ENCODE measurements around the gene PINK1.

The PINK1 gene

GRCh38 chr1:20587661-20588053 is 45.6 kb upstream of the PINK1 start:
- Histone ChIP-seq H3K27me3 (ENCODE audit: control insufficient read depth, low read length) (peaks cover 31% of the 10 kb centered on the region), H3K27ac (ENCODE audit: low read depth, low read length) (no peak overlapping the region), H4K20me1 (ENCODE audit: control insufficient read depth, insufficient read depth, low read depth, low read length) (no peaks in the 10 kb centered on the region), H3K4me1 (ENCODE audit: control insufficient read depth, low read length) (no peaks in the 10 kb centered on the region), H3K4me3 (ENCODE audit: low read length) (no peak overlapping the region), H3F3A (ENCODE audit: control insufficient read depth, insufficient read depth) (no peaks in the 10 kb centered on the region), H3K9me2 (replicated peaks; ENCODE audit: control insufficient read depth, low read length) (no peaks in the 10 kb centered on the region), H3K4me2 (ENCODE audit: low read length) (no peak overlapping the region), H3K36me3 (ENCODE audit: control insufficient read depth, low read length) (no peaks in the 10 kb centered on the region), H3K79me2 (ENCODE audit: control insufficient read depth, low read length) (no peaks in the 10 kb centered on the region), H3K9me3 (ENCODE audit: control insufficient read depth, insufficient read depth, low read length) (no peaks in the 10 kb centered on the region)
- TF ChIP-seq EZH2phosphoT487 (IDR thresholded peaks at IDR 0.05; ENCODE audit: borderline replicate concordance, low read length) (no peak), CTCF (IDR thresholded peaks at IDR 0.05; ENCODE audit: low read depth, low read length, poor library complexity, severe bottlenecking) (no peak)

GRCh38 chr1:20588634-20589225 is 44.5 kb upstream of the PINK1 start, which contains the start of gene CDA:
Gene CDA (plus strand): TSS chr1:20589097. CDS start chr1:20589130, 33 bp downstream.
- Histone ChIP-seq H3K79me2 (ENCODE audit: control insufficient read depth, low read length) (no peaks in the 10 kb centered on the region), H3K9me3 (ENCODE audit: control insufficient read depth, insufficient read depth, low read length) (no peaks in the 10 kb centered on the region), H3K27me3 (ENCODE audit: control insufficient read depth, low read length) (peaks cover 31% of the 10 kb centered on the region), H3K36me3 (ENCODE audit: control insufficient read depth, low read length) (no peaks in the 10 kb centered on the region), H3K9me2 (replicated peaks; ENCODE audit: control insufficient read depth, low read length) (no peaks in the 10 kb centered on the region), H3K4me2 (ENCODE audit: low read length) (no peak within 1 kb of the TSS), H3F3A (ENCODE audit: control insufficient read depth, insufficient read depth) (no peaks in the 10 kb centered on the region), H4K20me1 (ENCODE audit: control insufficient read depth, insufficient read depth, low read depth, low read length) (no peaks in the 10 kb centered on the region), H3K4me3 (ENCODE audit: low read length) (no peak within 1 kb of the TSS), H3K27ac (ENCODE audit: low read depth, low read length) (no peak within 1 kb of the TSS), H3K4me1 (ENCODE audit: control insufficient read depth, low read length) (no peaks in the 10 kb centered on the region)
- TF ChIP-seq CTCF (IDR thresholded peaks at IDR 0.05; ENCODE audit: low read depth, low read length, poor library complexity, severe bottlenecking): no peak
- TF ChIP-seq EZH2phosphoT487 (IDR thresholded peaks at IDR 0.05; ENCODE audit: borderline replicate concordance, low read length): no peak

GRCh38 chr1:20589331-20590278 is 43.7 kb upstream of the PINK1 start:
- TF ChIP-seq EZH2phosphoT487 (IDR thresholded peaks at IDR 0.05; ENCODE audit: borderline replicate concordance, low read length): no peak
- TF ChIP-seq CTCF (IDR thresholded peaks at IDR 0.05; ENCODE audit: low read depth, low read length, poor library complexity, severe bottlenecking): no peak
- Histone ChIP-seq H3K4me3 (ENCODE audit: low read length) (no peak overlapping the region), H3K4me2 (ENCODE audit: low read length) (no peak overlapping the region)

More at GRCh38 chr1:20589331-20590278, 43.7 kb upstream of the PINK1 start:
- H3F3A ChIP-seq (ENCODE audit: control insufficient read depth, insufficient read depth): no peaks in the 10 kb centered on the region
- H3K79me2 ChIP-seq (ENCODE audit: control insufficient read depth, low read length): no peaks in the 10 kb centered on the region
- no peaks in the 10 kb centered on the region for H3K9me3 ChIP-seq (ENCODE audit: control insufficient read depth, insufficient read depth, low read length)
- H3K9me2 ChIP-seq (replicated peaks; ENCODE audit: control insufficient read depth, low read length): no peaks in the 10 kb centered on the region
- H3K27me3 ChIP-seq (ENCODE audit: control insufficient read depth, low read length): peaks cover 29% of the 10 kb centered on the region
- H4K20me1 ChIP-seq (ENCODE audit: control insufficient read depth, insufficient read depth, low read depth, low read length): no peaks in the 10 kb centered on the region
- H3K36me3 ChIP-seq (ENCODE audit: control insufficient read depth, low read length): no peaks in the 10 kb centered on the region
- H3K4me1 ChIP-seq (ENCODE audit: control insufficient read depth, low read length): no peaks in the 10 kb centered on the region
- no peak overlapping the region for H3K27ac ChIP-seq (ENCODE audit: low read depth, low read length)

Data from DOHH2 (cell line).